Stimulated activated naive CD8-positive, alpha-beta T cell treated with anti-CD3 and anti-CD28 coated beads, Interleukin-15, Interleukin-2, amounts not matched to agents 100 ng/mL and 50 ng/mL, for 24 hours (primary cell): ENCODE measurements around the gene SLC38A5.
"Not testable (repeated sequence)": the region's sequence is repeated elsewhere in the genome, so short reads cannot be mapped to it uniquely, and the experiment has no call there.

ENCODE experiments used
- H3K27ac Mint-ChIP-seq: one replicate; pipeline ENCODE4 v1.8.0; 2021; ENCODE audit warnings: mild to moderate bottlenecking, mixed read lengths
- H3K27me3 Mint-ChIP-seq: one replicate; pipeline ENCODE4 v1.8.0; 2021; ENCODE audit warnings: mixed read lengths
- H3K36me3 Mint-ChIP-seq: one replicate; pipeline ENCODE4 v1.8.0; 2021; ENCODE audit warnings: low read depth, mixed read lengths
- H3K4me1 Mint-ChIP-seq: one replicate; pipeline ENCODE4 v1.8.0; 2021; ENCODE audit warnings: low read depth, mixed read lengths
- H3K4me3 Mint-ChIP-seq: one replicate; pipeline ENCODE4 v1.8.0; 2021; ENCODE audit warnings: mild to moderate bottlenecking, mixed read lengths
- H3K9me3 Mint-ChIP-seq: one replicate; pipeline ENCODE4 v1.8.0; 2021; ENCODE audit warnings: mixed read lengths

Gene SLC38A5

GRCh38 chrX:48467281-48467761 lies 2.7 kb downstream of the SLC38A5 start:
- Mint-ChIP-seq H3K27me3 (no peaks in the 10 kb centered on the region), H3K27ac (peak overlapping the region; percentile 81), H3K9me3 (no peaks in the 10 kb centered on the region), H3K4me1 (peaks cover 42% of the 10 kb centered on the region), H3K36me3 (peaks cover 38% of the 10 kb centered on the region), H3K4me3 (peak overlapping the region; percentile 96)

- peaks cover 42% of the 10 kb centered on the region for H3K4me1 Mint-ChIP-seq
- no peaks in the 10 kb centered on the region for H3K27me3 Mint-ChIP-seq
- H3K9me3 Mint-ChIP-seq: no peaks in the 10 kb centered on the region
- H3K36me3 Mint-ChIP-seq: peaks cover 42% of the 10 kb centered on the region
- H3K4me3 Mint-ChIP-seq: peak overlapping the region; percentile 96
- peak overlapping the region; percentile 61 for H3K27ac Mint-ChIP-seq
Measured at GRCh38 chrX:48466696-48467095, 3.4 kb downstream of the SLC38A5 start.

- Mint-ChIP-seq H3K27me3 (no peaks in the 10 kb centered on the region), H3K27ac (peak overlapping the region; percentile 66), H3K4me3 (peak overlapping the region; percentile 69)
Measured at GRCh38 chrX:48465336-48465933, 4.6 kb downstream of the SLC38A5 start.

GRCh38 chrX:48461830-48462229 lies 8.2 kb downstream of the SLC38A5 start:
- H3K9me3 Mint-ChIP-seq: no peaks in the 10 kb centered on the region
- H3K4me1 Mint-ChIP-seq: peaks cover 33% of the 10 kb centered on the region
- H3K27ac Mint-ChIP-seq: no peak overlapping the region
- H3K4me3 Mint-ChIP-seq: no peak overlapping the region
- no peaks in the 10 kb centered on the region for H3K27me3 Mint-ChIP-seq
- peaks cover 59% of the 10 kb centered on the region for H3K36me3 Mint-ChIP-seq

More at GRCh38 chrX:48465336-48465933, 4.6 kb downstream of the SLC38A5 start:
- Mint-ChIP-seq H3K9me3 (no peaks in the 10 kb centered on the region), H3K4me1 (peaks cover 45% of the 10 kb centered on the region), H3K36me3 (peaks cover 50% of the 10 kb centered on the region)

GRCh38 chrX:48460606-48461005 lies 9.5 kb downstream of the SLC38A5 start:
- peaks cover 51% of the 10 kb centered on the region for H3K36me3 Mint-ChIP-seq
- H3K4me3 Mint-ChIP-seq: no peak overlapping the region
- no peaks in the 10 kb centered on the region for H3K9me3 Mint-ChIP-seq
- H3K4me1 Mint-ChIP-seq: peaks cover 26% of the 10 kb centered on the region
- H3K27ac Mint-ChIP-seq: no peak overlapping the region
- no peaks in the 10 kb centered on the region for H3K27me3 Mint-ChIP-seq

- Mint-ChIP-seq H3K27ac (no peak overlapping the region), H3K36me3 (peaks cover 45% of the 10 kb centered on the region), H3K4me3 (no peak overlapping the region)
Measured at GRCh38 chrX:48460031-48460430, 10.0 kb downstream of the SLC38A5 start.

GRCh38 chrX:48459483-48459882 lies 10.6 kb downstream of the SLC38A5 start:
- H3K27me3 Mint-ChIP-seq: no peaks in the 10 kb centered on the region
- H3K4me3 Mint-ChIP-seq: no peak overlapping the region
- H3K27ac Mint-ChIP-seq: no peak overlapping the region
- peaks cover 18% of the 10 kb centered on the region for H3K4me1 Mint-ChIP-seq
- H3K36me3 Mint-ChIP-seq: peaks cover 43% of the 10 kb centered on the region
- H3K9me3 Mint-ChIP-seq: no peaks in the 10 kb centered on the region

More at GRCh38 chrX:48460031-48460430, 10.0 kb downstream of the SLC38A5 start:
- Mint-ChIP-seq H3K4me1 (peaks cover 20% of the 10 kb centered on the region), H3K27me3 (no peaks in the 10 kb centered on the region), H3K9me3 (no peaks in the 10 kb centered on the region)

- Mint-ChIP-seq H3K4me3 (no peak overlapping the region), H3K27me3 (no peaks in the 10 kb centered on the region), H3K4me1 (peaks cover 10% of the 10 kb centered on the region), H3K36me3 (peaks cover 35% of the 10 kb centered on the region), H3K27ac (no peak overlapping the region), H3K9me3 (no peaks in the 10 kb centered on the region)
Measured at GRCh38 chrX:48458711-48459110, 11.3 kb downstream of the SLC38A5 start.

- Mint-ChIP-seq H3K9me3 (no peaks in the 10 kb centered on the region), H3K4me1 (peaks cover 4% of the 10 kb centered on the region), H3K27me3 (no peaks in the 10 kb centered on the region), H3K36me3 (peaks cover 25% of the 10 kb centered on the region), H3K27ac (no peak overlapping the region), H3K4me3 (no peak overlapping the region)
Measured at GRCh38 chrX:48456628-48457331, 13.3 kb downstream of the SLC38A5 start.

- H3K27me3 Mint-ChIP-seq: no peaks in the 10 kb centered on the region
- no peaks in the 10 kb centered on the region for H3K36me3 Mint-ChIP-seq
- H3K4me1 Mint-ChIP-seq: no peaks in the 10 kb centered on the region
- no peaks in the 10 kb centered on the region for H3K9me3 Mint-ChIP-seq
- H3K27ac Mint-ChIP-seq: no peak overlapping the region
- H3K4me3 Mint-ChIP-seq: no peak overlapping the region
Measured at GRCh38 chrX:48451708-48452107, 18.4 kb downstream of the SLC38A5 start.

- Mint-ChIP-seq H3K4me1 (no peaks in the 10 kb centered on the region), H3K9me3 (no peaks in the 10 kb centered on the region), H3K27ac (no peak overlapping the region), H3K27me3 (no peaks in the 10 kb centered on the region), H3K36me3 (no peaks in the 10 kb centered on the region), H3K4me3 (no peak overlapping the region)
Measured at GRCh38 chrX:48450076-48450475, 20.0 kb downstream of the SLC38A5 start.

- not testable (repeated sequence) for H3K4me1 Mint-ChIP-seq, H3K27me3 Mint-ChIP-seq, H3K4me3 Mint-ChIP-seq, H3K36me3 Mint-ChIP-seq, H3K27ac Mint-ChIP-seq, H3K9me3 Mint-ChIP-seq
Measured at GRCh38 chrX:48447201-48447600, 22.9 kb downstream of the SLC38A5 start.

- H3K9me3 Mint-ChIP-seq, H3K27me3 Mint-ChIP-seq, H3K4me1 Mint-ChIP-seq, H3K36me3 Mint-ChIP-seq, H3K4me3 Mint-ChIP-seq, H3K27ac Mint-ChIP-seq: not testable (repeated sequence)
Measured at GRCh38 chrX:48433713-48434112, 36.3 kb downstream of the SLC38A5 start.

GRCh38 chrX:48430166-48430565 lies 39.9 kb downstream of the SLC38A5 start:
- H3K4me3 Mint-ChIP-seq, H3K27ac Mint-ChIP-seq, H3K9me3 Mint-ChIP-seq, H3K36me3 Mint-ChIP-seq, H3K27me3 Mint-ChIP-seq, H3K4me1 Mint-ChIP-seq: not testable (repeated sequence)

- H3K4me3 Mint-ChIP-seq, H3K27ac Mint-ChIP-seq, H3K4me1 Mint-ChIP-seq, H3K27me3 Mint-ChIP-seq, H3K9me3 Mint-ChIP-seq, H3K36me3 Mint-ChIP-seq: not testable (repeated sequence)
Measured at GRCh38 chrX:48429606-48430005, 40.5 kb downstream of the SLC38A5 start.
